ENCODE results near the gene SPC25. TPM values are rescaled to one million over a fixed set of nuclear protein-coding genes. Genes with fewer than 3 reads are reported as not detected.

SPC25 gene
- total RNA-seq, 3 donors from 2014 or later: 1.0 to 1.1 TPM; not detected in 1

GRCh38 chr2:168930242-168930641 lies 40.0 kb upstream of the SPC25 start:
- intact Hi-C loops (cut with DNase I; ENCODE audit: low total_unique reads): no loop called here
- no peaks in the 10 kb centered on the region for H3K36me3 ChIP-seq
- no peaks in the 10 kb centered on the region for H3K27me3 ChIP-seq
- no peak for DNase-seq (ENCODE audit: low spot score in 2 of 2)
- no peaks in the 10 kb centered on the region for H3K9me3 ChIP-seq
- H3K4me3 ChIP-seq: no peak overlapping the region
- no peak for TF ChIP-seq CTCF (IDR thresholded peaks at IDR 0.05)
- no peak for TF ChIP-seq POLR2A (IDR thresholded peaks at IDR 0.05)
- TF ChIP-seq POLR2AphosphoS5 (IDR thresholded peaks at IDR 0.05): no peak
- H3K27ac ChIP-seq: no peak overlapping the region
- H3K4me1 ChIP-seq: no peaks in the 10 kb centered on the region

- TF ChIP-seq POLR2A (IDR thresholded peaks at IDR 0.05) (no peak), POLR2AphosphoS5 (IDR thresholded peaks at IDR 0.05) (no peak), CTCF (IDR thresholded peaks at IDR 0.05) (no peak)
- intact Hi-C loops (cut with DNase I; ENCODE audit: low total_unique reads): no loop called here
- Histone ChIP-seq H3K9me3 (no peaks in the 10 kb centered on the region), H3K27me3 (no peaks in the 10 kb centered on the region), H3K27ac (no peak overlapping the region), H3K4me1 (no peaks in the 10 kb centered on the region), H3K36me3 (no peaks in the 10 kb centered on the region), H3K4me3 (no peak overlapping the region)
- DNase-seq (ENCODE audit: low spot score in 2 of 2): no peak
These were observed 38.8 kb upstream of the SPC25 start for GRCh38 chr2:168929031-168929430.

GRCh38 chr2:168928113-168928831 lies 38.0 kb upstream of the SPC25 start:
- Histone ChIP-seq H3K27ac (no peak overlapping the region), H3K27me3 (no peaks in the 10 kb centered on the region), H3K36me3 (no peaks in the 10 kb centered on the region), H3K4me1 (no peaks in the 10 kb centered on the region), H3K9me3 (no peaks in the 10 kb centered on the region), H3K4me3 (no peak overlapping the region)
- DNase-seq (ENCODE audit: low spot score in 2 of 2): no peak
- intact Hi-C loops (cut with DNase I; ENCODE audit: low total_unique reads): no loop called here
- no peak for TF ChIP-seq CTCF (IDR thresholded peaks at IDR 0.05)
- TF ChIP-seq POLR2A (IDR thresholded peaks at IDR 0.05): no peak
- no peak for TF ChIP-seq POLR2AphosphoS5 (IDR thresholded peaks at IDR 0.05)

GRCh38 chr2:168926621-168927386 lies 36.6 kb upstream of the SPC25 start:
- Histone ChIP-seq H3K36me3 (no peaks in the 10 kb centered on the region), H3K27ac (no peak overlapping the region), H3K27me3 (no peaks in the 10 kb centered on the region), H3K9me3 (no peaks in the 10 kb centered on the region), H3K4me1 (no peaks in the 10 kb centered on the region), H3K4me3 (no peak overlapping the region)
- TF ChIP-seq POLR2A (IDR thresholded peaks at IDR 0.05): no peak
- no peak for TF ChIP-seq CTCF (IDR thresholded peaks at IDR 0.05)
- TF ChIP-seq POLR2AphosphoS5 (IDR thresholded peaks at IDR 0.05): no peak
- DNase-seq (ENCODE audit: low spot score in 2 of 2): no peak
- intact Hi-C loops (cut with DNase I; ENCODE audit: low total_unique reads): no loop called here

- no peak overlapping the region for H3K4me3 ChIP-seq
- no peaks in the 10 kb centered on the region for H3K36me3 ChIP-seq
- H3K27me3 ChIP-seq: no peaks in the 10 kb centered on the region
- intact Hi-C loops (cut with DNase I; ENCODE audit: low total_unique reads): no loop called here
- no peak for TF ChIP-seq POLR2A (IDR thresholded peaks at IDR 0.05)
- no peak for TF ChIP-seq POLR2AphosphoS5 (IDR thresholded peaks at IDR 0.05)
- peak in 2 of 3 donors; percentile 58 to 62 for TF ChIP-seq CTCF (IDR thresholded peaks at IDR 0.05)
- no peak overlapping the region for H3K27ac ChIP-seq
- H3K4me1 ChIP-seq: no peaks in the 10 kb centered on the region
- DNase-seq (ENCODE audit: low spot score in 2 of 2): no peak
- no peaks in the 10 kb centered on the region for H3K9me3 ChIP-seq
These were observed 30.4 kb upstream of the SPC25 start for GRCh38 chr2:168920504-168921157.

Measured in breast epithelium (tissue), 4 donors.